HG03378 (cell line): ENCODE results near the gene PHTF1.

Experiments used
- ATAC-seq: cut with Tn5 transposase; IDR thresholded peaks from one replicate; pipeline ENCODE4 v1.9.1; 2021; ENCODE audit warnings: mild to moderate bottlenecking, moderate library complexity; ENCODE audit not compliant: unreplicated experiment

PHTF1 gene

DNA sequence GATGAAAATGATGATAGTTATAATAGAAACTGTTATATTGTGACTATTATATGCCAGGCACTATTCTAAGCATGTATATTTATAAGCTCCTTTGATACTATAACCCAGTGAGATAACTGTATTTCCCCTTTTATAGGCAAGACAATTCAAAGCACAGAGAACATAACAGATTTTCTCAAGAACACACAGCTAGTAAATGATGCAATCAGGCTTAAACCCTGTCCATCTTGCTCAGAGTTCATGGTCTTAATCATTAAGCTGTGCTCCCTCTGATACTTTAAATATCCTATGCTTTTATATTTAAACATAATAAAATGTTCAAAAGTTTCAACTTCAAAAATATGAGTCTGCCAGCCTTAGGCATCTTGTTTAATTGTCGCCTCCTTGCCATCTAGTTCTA is 88.6 kb downstream of the PHTF1 start:
- no peak for ATAC-seq

DNA sequence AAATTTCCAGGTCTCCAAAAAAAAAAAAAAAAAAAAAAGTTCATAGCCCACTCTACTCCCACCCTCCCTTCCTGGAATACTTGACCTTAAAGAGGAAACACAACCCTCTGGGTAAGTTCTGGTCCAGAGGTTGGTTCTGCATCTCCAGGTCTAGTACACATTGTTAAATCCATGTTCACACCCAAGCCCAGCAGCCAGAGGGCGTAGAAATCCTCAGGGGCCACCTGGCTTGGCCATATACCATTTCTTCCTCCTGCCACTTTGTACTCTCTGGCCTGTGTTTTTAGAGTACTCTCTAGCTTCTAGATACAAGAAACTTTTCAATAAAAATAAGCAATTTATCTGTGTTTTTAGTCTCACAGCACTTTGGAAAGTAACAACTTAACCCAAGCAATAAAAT is 89.3 kb downstream of the PHTF1 start:
- no peak for ATAC-seq

DNA sequence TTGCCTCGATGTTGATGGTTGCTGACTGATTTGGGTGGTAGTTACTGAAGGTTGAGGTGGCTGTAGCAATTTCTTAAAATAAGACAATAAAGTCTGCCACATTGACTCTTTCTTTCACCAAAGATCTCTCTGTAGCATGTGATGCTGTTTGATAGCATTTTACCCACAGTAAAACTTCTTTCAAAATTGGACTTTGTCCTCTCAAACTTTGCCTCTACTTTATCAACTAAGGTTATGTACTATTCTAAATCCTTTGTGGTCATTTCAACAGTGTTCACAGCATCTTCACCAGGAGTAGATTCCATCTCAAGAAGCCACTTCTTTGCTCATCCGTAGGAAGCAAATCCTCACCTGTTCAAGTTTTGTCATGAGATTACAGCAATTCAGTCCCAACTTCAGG is 93.2 kb downstream of the PHTF1 start:
- ATAC-seq: no peak

DNA sequence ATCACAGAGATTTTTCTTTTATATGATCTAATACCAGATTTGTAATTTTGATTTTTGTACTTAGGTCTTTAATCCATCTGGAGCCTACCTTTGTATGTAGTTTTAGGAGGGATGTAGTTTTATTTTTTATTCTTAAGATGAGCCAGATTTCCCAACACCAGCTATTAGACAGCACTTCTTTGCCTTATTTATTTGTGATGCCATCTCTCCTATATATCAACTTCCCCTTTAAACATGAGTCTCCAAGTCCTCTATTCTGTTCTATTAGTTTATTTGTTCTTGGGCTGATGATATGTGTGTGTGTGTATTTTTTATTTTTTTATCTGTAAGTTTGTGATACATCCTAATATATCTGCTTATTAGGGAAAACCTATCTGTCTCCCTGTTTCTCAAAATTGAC is 94.2 kb downstream of the PHTF1 start:
- no peak for ATAC-seq

DNA sequence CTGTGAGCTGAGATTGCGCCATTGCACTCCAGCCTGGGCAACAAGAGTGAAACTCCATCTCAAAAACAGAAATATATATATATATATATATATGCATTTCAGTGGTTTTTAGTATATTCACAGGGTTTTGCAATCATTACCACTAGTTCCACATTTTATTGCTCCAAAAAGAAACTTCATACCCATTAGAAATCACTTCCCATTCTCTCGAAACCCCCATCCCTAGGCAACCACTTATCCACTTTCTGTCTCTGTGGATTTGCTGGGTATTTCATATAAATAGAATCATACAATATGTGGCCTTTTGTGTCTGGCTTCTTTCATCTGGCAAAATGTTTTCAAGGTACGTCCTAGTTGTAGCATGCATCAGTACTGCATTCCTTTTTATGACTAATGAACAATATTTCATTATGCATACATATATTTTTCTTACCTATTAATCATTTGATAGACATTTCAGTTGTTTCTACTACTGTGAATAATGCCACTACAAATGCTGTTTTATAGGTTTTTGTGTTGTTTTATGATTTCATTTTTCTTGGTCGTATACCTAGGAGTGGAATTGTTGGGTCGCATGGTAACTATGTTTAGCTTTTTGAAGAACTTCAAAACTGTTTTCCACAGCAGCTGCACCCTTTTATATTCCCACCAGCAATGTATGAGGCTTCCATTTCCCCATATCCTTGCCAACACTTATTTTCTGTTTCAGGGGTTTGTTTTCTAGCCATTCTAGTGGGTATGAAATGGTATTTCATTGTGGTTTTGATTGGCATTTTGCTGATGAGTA is 95.9 kb downstream of the PHTF1 start:
- no peak for ATAC-seq

DNA sequence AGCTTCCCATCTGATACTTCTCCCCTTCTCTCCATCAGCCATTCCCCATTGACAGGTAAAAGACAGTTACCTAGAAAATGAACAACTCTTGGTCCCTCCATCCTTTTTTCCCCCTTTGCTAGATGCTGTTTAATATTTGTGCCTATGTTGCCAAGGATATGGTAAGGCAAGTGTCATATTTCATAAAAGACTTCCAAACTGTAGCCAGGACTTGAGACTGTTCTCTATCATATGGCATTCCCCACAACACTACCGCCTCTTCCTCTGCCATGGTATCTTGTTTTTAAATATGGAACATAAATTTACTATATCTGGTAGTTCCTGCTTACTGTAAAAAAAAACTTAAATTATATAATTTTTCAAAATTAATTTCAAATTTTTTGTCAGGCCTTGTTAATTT is 97.2 kb downstream of the PHTF1 start:
- no peak for ATAC-seq

DNA sequence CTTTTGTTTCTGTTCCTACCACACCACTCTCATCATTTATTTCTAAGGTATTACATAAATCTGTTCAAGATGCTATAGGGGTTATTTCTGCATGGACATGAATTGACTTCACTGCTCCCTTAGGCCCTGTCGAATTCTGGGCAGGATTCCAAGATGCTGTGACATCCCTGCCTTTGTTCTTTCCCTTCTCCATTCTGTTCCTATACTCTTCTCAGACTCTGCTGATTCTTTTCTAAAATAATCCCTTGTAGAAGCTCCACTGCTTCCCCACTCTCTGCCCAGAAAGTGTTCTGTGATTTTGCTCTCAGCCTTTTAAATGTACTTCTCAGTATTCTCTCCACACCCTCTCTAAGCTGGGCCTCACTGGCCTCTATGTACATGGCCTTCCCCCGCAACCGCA is 99.2 kb downstream of the PHTF1 start:
- ATAC-seq: no peak

DNA sequence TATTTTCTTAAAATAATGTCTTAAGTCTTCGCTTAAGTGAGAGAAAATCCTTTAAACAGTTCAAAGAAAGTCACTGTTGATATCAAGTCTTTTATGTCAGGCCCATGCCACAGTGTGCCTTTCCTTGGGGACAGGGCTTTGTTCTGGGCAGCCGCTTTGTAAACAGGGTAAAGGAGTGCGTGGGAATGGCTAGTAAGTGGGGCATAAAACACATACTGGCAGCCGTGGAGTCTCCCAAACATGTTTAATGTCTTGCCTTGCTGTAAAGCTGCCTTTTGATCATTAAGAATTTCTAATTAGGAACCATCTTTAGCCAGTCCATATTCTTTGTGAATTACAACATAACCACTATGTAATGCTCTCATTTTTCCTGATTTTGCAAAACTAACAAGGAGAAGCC is 99.7 kb downstream of the PHTF1 start:
- no peak for ATAC-seq

DNA sequence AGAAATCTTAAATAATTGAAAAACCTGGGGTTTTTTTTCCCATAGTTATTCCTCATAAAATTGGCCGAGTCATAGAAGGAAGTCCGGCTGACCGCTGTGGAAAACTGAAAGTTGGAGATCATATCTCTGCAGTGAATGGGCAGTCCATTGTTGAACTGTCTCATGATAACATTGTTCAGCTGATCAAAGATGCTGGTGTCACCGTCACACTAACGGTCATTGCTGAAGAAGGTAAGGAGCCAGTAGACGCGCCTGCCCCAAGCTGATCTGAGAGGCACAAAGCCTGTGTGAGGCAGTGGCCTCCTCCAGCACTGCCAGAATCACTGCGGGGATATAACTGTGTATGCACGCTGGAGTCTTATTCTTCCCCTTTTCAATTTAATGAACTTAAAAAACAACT is 100.3 kb downstream of the PHTF1 start:
- ATAC-seq: no peak

DNA sequence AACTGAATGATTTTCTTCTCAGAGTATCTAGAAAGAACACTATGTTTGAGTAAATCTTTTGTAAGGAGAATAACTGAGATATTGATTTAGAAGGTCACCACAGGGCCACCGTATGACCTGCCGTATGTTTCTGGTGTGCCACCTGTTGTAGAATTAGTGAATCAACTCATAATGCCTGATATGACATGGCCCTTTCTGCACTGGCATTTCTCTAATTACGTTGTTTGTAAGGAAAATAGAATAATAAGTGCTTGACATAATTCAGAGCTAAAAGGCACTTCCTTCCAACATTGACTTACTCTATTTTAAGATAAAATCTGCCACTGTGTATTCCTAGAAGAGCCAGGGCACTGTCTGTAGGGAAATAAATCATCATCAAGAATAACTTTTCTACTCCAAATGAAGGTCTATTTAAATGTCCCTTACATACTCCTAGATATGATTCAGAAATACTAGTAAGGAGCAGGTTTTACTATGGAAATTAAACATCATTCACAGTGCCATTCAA is 101.7 kb downstream of the PHTF1 start:
- no peak for ATAC-seq

DNA sequence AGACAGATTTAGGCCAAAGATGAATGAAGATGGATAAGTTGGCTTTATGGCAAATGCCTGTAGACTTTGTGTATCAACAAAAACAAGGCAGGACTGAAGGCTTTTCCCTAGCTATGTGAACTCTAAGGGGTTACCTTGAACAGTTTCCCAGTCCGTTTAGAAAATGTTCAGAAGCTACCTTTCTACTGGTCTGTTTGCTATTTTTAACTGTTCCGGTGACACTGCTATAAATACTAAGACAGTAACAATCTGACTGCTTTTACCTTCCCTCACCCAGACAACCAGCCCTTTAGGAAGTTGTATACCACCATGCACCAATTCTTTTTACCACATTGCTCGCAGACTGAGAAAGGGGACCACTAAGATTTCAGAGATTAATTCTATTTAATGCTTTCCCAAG is 102.2 kb downstream of the PHTF1 start:
- no peak for ATAC-seq

DNA sequence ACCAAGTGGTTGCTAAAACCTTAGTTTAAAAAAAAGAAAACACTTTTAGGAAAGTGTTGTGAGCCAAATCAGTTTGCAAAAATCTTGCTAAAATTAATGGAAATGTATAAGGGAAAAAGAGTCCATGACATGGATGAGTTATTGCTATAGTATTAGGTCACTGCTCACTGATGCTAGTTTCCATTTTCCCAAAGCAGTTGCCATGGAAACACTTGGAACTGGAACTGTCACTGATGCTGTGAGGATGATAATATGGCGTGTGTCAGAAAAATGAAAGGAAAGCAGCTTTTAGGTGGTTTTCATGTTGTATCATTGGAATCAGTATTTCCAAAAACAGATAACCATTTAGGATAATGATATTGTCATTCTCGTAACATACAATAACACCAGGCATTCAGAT is 104.4 kb downstream of the PHTF1 start:
- ATAC-seq: no peak

DNA sequence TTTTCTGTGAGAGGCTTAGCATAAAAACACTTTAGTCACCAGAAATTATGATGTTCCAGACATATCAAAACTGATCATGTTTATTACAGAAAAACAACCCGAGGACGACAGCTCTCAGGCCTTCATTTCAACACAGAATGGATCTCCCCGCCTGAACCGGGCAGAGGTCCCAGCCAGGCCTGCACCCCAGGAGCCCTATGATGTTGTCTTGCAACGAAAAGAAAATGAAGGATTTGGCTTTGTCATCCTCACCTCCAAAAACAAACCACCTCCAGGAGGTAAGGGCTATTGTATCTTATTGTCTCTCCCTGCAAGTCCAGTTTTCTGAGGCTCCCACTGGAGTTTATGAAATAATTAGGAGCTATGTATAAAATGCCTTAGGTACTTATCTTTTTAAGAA is 105.5 kb downstream of the PHTF1 start:
- ATAC-seq: no peak

DNA sequence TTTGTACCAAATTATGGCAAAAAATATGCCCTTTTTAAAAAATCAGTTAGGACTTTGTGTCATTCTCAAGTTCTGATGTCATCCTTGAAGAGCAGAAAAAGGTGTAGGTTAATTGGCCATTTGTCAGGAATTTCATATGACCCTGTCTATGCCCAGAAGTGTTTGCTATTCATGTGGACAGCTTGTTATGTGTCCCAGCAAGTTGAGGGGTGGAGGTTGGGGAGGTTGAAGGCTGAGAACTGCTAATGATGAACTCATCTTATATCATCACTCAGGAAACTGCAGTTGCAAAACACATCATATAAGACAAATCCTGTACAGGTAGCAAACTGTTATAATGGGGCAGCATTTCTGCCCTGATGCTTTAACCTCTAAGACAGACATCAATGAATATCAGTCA is 106.5 kb downstream of the PHTF1 start:
- ATAC-seq: no peak

DNA sequence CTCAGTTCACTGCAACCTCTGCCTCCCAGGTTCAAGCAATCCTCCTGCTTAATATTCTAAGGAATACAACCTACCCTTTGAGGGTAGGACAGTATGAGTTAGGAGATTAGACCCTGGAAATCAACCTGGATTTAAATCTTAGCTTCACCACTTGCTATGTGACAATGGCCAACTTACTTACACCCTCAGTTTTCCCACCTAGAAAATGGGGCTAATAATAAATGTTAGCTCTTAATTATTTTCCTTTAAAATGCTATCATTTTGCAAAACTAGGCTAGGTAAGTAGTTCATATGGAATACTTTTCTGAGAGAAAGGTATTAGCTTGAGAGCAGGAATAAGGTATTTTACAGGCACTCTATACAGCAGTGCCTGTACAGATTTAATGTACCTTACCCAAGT is 110.8 kb downstream of the PHTF1 start:
- no peak for ATAC-seq

DNA sequence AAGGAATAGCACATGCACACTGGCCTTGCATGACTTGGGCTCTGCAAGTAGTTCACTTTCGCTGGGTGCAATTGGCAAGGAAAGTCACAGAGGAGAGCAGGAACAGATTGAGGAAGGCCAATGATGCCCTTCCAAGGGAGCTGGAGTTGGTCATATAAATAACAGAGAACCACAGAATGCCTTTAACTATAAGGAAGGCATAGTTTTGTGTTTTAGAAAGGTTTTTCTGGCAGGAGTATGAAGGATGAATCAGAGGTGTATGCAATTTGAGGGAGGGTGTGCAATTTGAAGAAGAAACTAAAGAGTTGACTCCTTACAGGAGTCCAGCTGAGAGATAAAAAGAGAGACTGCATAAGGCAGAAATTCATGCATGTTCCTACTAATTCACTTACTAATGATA is 112.1 kb downstream of the PHTF1 start:
- ATAC-seq: no peak
